ENCODE results near the gene HECTD4.

Gene HECTD4

DNA sequence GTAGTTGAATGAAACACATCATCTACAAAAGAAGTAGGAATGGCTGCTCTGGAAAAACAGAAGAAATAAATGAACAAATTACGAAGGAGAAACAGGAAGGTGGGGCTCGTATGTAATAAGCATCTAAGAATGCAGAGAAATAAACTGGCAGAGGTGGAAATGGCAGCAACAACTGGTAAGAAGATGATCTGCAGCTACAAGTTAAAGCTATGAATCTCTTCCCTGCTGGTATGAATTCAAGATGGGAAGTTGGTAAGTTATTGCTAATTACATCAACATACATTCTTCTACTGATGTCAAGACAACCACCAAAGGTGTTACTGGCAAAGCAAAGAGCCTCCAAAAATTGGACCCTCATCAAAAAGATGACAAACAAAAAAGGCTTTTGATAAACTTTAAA, 59.8 kb downstream of the HECTD4 start:
- TF ChIP-seq ZFX (IDR thresholded peaks at IDR 0.05) = no peak
- TF ChIP-seq, protein P1, sequence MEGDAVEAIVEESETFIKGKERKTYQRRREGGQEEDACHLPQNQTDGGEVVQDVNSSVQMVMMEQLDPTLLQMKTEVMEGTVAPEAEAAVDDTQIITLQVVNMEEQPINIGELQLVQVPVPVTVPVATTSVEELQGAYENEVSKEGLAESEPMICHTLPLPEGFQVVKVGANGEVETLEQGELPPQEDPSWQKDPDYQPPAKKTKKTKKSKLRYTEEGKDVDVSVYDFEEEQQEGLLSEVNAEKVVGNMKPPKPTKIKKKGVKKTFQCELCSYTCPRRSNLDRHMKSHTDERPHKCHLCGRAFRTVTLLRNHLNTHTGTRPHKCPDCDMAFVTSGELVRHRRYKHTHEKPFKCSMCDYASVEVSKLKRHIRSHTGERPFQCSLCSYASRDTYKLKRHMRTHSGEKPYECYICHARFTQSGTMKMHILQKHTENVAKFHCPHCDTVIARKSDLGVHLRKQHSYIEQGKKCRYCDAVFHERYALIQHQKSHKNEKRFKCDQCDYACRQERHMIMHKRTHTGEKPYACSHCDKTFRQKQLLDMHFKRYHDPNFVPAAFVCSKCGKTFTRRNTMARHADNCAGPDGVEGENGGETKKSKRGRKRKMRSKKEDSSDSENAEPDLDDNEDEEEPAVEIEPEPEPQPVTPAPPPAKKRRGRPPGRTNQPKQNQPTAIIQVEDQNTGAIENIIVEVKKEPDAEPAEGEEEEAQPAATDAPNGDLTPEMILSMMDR (conservative IDR thresholded peaks at IDR 0.05) = no peak
- no peak overlapping the region for H3K27ac ChIP-seq

GRCh38 chr12:112321245-112321644, 61.0 kb downstream of the HECTD4 start:
- TF ChIP-seq ZFX (IDR thresholded peaks at IDR 0.05) = no peak
- TF ChIP-seq, protein P1 (conservative IDR thresholded peaks at IDR 0.05) = no peak
- no peak overlapping the region for H3K27ac ChIP-seq

GRCh38 chr12:112319395-112319794, 62.8 kb downstream of the HECTD4 start:
- H3K27ac ChIP-seq = no peak overlapping the region
- no peak for TF ChIP-seq ZFX (IDR thresholded peaks at IDR 0.05)
- TF ChIP-seq, protein P1 (conservative IDR thresholded peaks at IDR 0.05) = no peak

DNA sequence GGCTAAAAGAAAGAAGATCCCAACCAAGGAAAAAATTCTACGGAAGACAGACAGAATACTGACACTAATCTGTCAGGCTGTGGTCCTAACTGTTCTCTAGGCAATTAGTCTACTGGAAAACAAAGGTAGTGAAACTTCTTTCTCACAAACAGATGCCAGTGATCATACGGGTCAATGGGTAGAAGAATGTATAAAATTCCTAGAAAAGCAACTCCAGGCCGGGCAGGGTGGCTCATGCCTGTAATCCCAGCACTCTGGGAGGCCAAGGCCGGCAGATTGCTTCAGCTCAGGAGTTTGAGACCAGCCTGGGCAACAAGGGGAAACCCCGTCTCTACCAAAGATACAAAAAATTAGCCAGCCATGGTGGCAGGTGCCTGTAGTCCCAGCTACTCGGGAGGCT, 64.8 kb downstream of the HECTD4 start:
- peak overlapping the region; percentile 26; the same call in 1 of the 2 replicates for H3K27ac ChIP-seq
- TF ChIP-seq ZFX (IDR thresholded peaks at IDR 0.05) = no peak

DNA sequence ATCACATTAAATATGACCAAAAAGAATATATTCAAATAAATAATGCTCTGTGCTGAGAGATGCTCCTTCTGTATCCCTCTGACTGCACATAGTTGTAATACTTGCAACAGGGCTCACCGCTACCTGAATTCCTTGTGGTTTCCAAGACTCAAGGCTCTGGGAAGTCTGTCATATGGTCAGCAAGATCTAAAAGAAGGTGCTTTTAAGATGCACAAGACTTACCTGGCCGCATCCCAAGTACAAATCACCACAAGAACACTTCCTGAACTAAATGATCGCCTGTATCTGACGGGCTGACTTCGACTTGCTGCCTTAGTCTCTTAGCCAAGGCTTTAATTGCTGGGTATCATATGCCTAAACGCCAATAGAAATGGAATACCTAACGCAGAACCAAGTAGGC, 67.2 kb downstream of the HECTD4 start:
- TF ChIP-seq ZFX (IDR thresholded peaks at IDR 0.05) = no peak
- TF ChIP-seq, protein P1 (conservative IDR thresholded peaks at IDR 0.05) = no peak
- H3K27ac ChIP-seq = no peak overlapping the region

DNA sequence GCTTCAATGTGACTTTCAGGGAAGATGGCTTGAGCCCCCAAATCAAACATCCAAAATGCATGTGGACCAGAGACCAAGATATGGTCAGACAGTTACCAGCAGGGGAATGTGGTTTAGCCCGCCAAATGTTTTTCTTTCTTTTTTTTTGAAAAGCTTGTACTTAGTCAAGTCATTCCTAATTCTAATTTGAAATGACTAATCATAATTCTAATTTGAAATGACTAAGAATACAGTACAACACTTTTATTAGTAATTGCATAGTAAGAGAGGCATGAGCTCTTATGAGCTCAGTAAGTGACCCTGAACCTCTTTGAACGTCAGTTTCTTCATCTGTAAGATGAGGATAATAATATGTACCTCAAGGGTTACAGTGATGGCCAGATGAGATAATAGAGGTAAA, 72.4 kb downstream of the HECTD4 start:
- TF ChIP-seq, protein P1 (conservative IDR thresholded peaks at IDR 0.05) = no peak
- TF ChIP-seq ZFX (IDR thresholded peaks at IDR 0.05) = no peak
- H3K27ac ChIP-seq = no peak overlapping the region

DNA sequence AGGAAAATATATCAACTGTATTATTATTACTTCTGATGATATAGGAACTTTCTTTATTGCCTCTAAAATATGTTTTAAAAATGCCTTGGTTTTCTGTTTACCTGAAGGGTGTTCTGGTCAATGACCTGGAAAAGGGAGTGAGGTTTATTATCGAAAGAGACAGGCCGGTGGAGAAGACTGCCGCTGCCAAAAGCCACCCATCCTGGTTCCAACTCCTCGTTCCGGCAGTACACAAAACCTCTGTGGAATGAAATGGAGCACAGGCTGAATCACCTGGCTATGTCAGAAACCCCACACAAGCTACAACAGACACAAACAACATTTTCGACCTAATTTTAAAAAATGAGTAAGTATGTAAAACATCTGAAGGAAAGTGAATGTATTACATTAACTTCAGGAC, 73.6 kb downstream of the HECTD4 start:
- no peak for TF ChIP-seq ZFX (IDR thresholded peaks at IDR 0.05)
- TF ChIP-seq, protein P1 (conservative IDR thresholded peaks at IDR 0.05) = no peak
- H3K27ac ChIP-seq = no peak overlapping the region

- no peak overlapping the region for H3K27ac ChIP-seq
- no peak for TF ChIP-seq ZFX (IDR thresholded peaks at IDR 0.05)
- TF ChIP-seq, protein P1 (conservative IDR thresholded peaks at IDR 0.05) = no peak
Measured at GRCh38 chr12:112308161-112308560, 74.1 kb downstream of the HECTD4 start.
